NK-92 (cell line): ENCODE data around the gene UHRF2.
"Not testable (repeated sequence)": the region's sequence is repeated elsewhere in the genome, so short reads cannot be mapped to it uniquely, and the experiment has no call there.

Experiments used
- DNase-seq: peaks from one replicate; lab custom pipeline; 2025; ENCODE audit not compliant: unreplicated experiment; lab: John Stamatoyannopoulos, UW

Gene UHRF2

GRCh38 chr9:6426117-6426516 is 13.1 kb downstream of the UHRF2 start:
- no peak for DNase-seq

GRCh38 chr9:6428940-6429889 is 16.2 kb downstream of the UHRF2 start:
- DNase-seq, result no peak

- no peak for DNase-seq
These were observed 18.0 kb downstream of the UHRF2 start for GRCh38 chr9:6431038-6431437.

GRCh38 chr9:6433410-6433809 is 20.4 kb downstream of the UHRF2 start:
- DNase-seq, result no peak

GRCh38 chr9:6439051-6439703 is 26.2 kb downstream of the UHRF2 start:
- DNase-seq, result no peak

GRCh38 chr9:6440405-6440804 is 27.4 kb downstream of the UHRF2 start:
- no peak for DNase-seq

GRCh38 chr9:6441269-6441668 is 28.3 kb downstream of the UHRF2 start:
- no peak for DNase-seq

- no peak for DNase-seq
These were observed 30.7 kb downstream of the UHRF2 start for GRCh38 chr9:6443661-6444060.

- DNase-seq, result no peak
These were observed 31.1 kb downstream of the UHRF2 start for GRCh38 chr9:6444128-6444527.

GRCh38 chr9:6449086-6449485 is 36.1 kb downstream of the UHRF2 start:
- DNase-seq, result no peak

- no peak for DNase-seq
These were observed 36.6 kb downstream of the UHRF2 start for GRCh38 chr9:6449645-6450044.

GRCh38 chr9:6450641-6451375 is 37.8 kb downstream of the UHRF2 start:
- no peak for DNase-seq

GRCh38 chr9:6455292-6455691 is 42.3 kb downstream of the UHRF2 start:
- not testable (repeated sequence) for DNase-seq

GRCh38 chr9:6458704-6459103 is 45.7 kb downstream of the UHRF2 start:
- DNase-seq, result not testable (repeated sequence)

- no peak for DNase-seq
These were observed 46.7 kb downstream of the UHRF2 start for GRCh38 chr9:6459718-6460117.

GRCh38 chr9:6460189-6460768 is 47.3 kb downstream of the UHRF2 start:
- no peak for DNase-seq

GRCh38 chr9:6461619-6462018 is 48.6 kb downstream of the UHRF2 start:
- DNase-seq, result no peak

GRCh38 chr9:6467006-6467625 is 54.1 kb downstream of the UHRF2 start:
- no peak for DNase-seq

- no peak for DNase-seq
These were observed 58.3 kb downstream of the UHRF2 start for GRCh38 chr9:6471231-6471850.

GRCh38 chr9:6473151-6473550 is 60.2 kb downstream of the UHRF2 start:
- no peak for DNase-seq
